Stimulated activated CD4-positive, alpha-beta T cell treated with anti-CD3 and anti-CD28 coated beads, Interleukin-4, amount 100 ng/mL, for 24 hours (primary cell): ENCODE measurements around the gene INHBC.

Experiments
- DNase-seq: peaks from one replicate; pipeline ENCODE4 v3.0.0-alpha.2; 2020

The INHBC gene

DNA sequence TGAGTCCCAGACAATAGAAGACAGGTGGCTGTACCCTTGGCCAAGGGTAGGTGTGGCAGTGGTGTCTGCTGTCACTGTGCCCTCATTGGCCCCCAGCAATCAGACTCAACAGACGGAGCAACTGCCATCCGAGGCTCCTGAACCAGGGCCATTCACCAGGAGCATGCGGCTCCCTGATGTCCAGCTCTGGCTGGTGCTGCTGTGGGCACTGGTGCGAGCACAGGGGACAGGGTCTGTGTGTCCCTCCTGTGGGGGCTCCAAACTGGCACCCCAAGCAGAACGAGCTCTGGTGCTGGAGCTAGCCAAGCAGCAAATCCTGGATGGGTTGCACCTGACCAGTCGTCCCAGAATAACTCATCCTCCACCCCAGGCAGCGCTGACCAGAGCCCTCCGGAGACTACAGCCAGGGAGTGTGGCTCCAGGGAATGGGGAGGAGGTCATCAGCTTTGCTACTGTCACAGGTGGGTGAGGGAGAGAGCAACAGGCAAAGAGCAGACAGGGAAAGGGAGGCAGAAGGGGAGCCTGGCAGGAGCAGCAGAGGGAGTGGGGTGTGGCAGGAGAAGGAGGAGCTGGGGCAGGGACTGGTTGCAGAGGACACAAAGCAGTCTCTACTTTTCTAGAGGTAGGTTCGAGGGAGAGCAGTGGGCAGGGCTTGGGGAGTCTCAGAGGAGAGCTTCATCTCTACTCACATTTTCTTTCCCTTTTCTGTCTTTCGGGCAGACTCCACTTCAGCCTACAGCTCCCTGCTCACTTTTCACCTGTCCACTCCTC lies 21.0 kb downstream of the INHBC start:
- DNase-seq, result no peak

DNA sequence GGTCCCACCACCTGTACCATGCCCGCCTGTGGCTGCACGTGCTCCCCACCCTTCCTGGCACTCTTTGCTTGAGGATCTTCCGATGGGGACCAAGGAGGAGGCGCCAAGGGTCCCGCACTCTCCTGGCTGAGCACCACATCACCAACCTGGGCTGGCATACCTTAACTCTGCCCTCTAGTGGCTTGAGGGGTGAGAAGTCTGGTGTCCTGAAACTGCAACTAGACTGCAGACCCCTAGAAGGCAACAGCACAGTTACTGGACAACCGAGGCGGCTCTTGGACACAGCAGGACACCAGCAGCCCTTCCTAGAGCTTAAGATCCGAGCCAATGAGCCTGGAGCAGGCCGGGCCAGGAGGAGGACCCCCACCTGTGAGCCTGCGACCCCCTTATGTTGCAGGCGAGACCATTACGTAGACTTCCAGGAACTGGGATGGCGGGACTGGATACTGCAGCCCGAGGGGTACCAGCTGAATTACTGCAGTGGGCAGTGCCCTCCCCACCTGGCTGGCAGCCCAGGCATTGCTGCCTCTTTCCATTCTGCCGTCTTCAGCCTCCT lies 21.6 kb downstream of the INHBC start:
- peak; percentile 55 for DNase-seq

GRCh38 chr12:57456737-57457490 lies 22.3 kb downstream of the INHBC start:
- no peak for DNase-seq

DNA sequence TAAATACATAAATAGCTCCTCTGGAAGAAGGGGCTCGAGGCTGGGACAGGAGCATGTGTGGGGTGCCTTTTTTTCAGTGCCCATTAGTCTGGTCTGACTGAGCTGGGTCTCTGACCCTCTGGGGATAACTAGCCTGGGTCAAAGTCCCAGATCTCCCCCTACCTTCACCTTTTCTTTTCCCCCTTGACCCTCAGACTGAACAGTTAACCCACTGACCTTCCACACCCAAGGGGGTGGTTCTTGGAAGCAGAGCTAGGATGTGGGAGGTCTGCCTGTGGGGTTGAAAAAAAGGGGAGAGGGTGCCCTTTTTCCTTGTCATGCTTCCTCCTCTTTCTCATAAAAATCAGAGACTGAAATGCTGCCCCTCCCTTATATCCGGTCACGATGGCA lies 24.1 kb downstream of the INHBC start:
- no peak for DNase-seq

GRCh38 chr12:57459055-57459749 lies 24.6 kb downstream of the INHBC start:
- DNase-seq, result peak; percentile 96

DNA sequence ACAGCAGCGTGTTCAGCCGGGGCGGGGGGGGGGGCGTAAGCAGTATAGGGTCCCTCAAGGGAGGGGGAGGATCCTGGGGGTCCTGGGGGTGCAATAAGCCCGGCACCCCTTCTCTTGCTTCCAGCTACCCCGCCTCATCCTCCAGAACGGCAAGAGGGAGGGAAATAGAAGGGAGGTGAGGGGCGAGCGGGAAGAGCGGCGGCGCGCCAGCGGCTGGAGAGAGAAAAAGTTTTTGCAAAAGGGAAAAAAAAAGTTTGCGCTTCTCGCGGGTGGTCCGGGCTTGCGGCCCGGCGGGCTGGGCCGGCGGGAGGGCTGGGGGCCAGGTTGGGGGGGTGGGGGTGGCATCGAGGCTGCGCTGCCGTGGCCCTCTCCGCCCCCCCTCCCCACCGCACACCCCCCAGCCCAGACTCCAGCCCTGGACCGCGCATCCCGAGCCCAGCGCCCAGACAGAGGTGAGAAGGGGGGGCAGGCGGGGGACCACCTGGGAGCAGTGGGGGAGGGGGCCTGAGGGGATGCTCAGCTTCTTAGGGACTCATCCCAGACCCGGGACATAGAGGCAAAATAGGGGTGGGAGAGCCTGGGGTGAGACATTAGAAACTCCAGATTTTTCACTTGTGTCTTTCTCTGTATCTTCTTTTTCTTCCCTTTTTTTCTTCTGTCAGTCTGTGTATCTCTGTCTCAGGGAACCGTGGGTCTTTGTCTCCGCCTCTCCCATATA lies 25.3 kb downstream of the INHBC start, which contains the start of gene GLI1:
GLI1 (plus strand) TSS at position 36 of the 718 bp plus-strand sequence. CDS start 3,907 bp downstream, outside the sequence.
- DNase-seq, result no peak

GRCh38 chr12:57460468-57460784 lies 25.8 kb downstream of the INHBC start:
- no peak for DNase-seq

- no peak for DNase-seq
Observed at GRCh38 chr12:57460841-57461275, 26.3 kb downstream of the INHBC start.

DNA sequence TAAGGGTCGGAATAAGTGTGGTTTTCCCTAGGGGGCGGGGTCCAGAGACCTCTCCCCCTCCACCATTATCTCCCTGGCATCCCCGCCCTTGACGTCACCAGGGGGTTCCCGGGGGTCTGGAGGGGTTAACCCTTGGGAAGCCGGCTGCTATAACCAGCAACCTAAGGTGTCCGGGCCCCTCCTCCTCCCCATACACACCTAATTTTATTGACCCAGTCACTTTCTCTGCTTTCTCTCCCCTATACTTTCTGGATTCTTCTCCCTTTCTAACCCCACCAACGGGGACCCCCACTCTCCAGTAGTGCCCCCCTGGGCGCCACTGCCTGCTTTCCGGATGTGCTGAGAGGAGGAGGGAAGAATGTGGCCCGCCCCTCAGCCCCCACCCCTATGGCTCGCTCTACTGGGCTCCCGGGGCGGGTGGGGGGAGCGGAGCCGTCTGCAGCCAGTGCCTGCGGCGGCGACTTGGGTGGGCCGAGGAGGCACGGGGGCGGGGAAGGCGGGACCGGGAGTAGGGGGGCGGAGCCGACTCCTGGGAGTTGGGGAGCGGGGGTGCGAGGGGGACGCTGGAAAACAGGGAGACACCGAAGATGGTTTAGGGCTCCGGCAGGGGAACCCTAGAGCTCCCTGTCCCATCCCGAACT lies 26.8 kb downstream of the INHBC start:
- DNase-seq, result no peak

DNA sequence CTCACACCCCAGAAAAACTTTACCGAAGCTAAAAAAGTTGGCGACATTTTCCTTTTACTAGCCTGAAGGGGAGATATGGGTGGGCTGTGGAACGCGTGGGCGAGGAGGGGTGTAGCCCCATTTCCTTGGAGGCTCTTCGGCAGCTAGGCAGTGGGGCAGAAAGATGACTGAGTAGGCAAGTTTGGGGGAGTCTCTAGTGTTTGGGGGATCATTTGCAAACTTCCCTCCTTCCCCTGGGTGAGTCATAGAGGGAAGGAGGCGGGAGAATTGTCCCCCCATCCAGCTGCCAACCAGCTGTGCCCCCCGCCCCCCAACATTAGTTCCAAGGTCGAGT lies 27.3 kb downstream of the INHBC start:
- no peak for DNase-seq

DNA sequence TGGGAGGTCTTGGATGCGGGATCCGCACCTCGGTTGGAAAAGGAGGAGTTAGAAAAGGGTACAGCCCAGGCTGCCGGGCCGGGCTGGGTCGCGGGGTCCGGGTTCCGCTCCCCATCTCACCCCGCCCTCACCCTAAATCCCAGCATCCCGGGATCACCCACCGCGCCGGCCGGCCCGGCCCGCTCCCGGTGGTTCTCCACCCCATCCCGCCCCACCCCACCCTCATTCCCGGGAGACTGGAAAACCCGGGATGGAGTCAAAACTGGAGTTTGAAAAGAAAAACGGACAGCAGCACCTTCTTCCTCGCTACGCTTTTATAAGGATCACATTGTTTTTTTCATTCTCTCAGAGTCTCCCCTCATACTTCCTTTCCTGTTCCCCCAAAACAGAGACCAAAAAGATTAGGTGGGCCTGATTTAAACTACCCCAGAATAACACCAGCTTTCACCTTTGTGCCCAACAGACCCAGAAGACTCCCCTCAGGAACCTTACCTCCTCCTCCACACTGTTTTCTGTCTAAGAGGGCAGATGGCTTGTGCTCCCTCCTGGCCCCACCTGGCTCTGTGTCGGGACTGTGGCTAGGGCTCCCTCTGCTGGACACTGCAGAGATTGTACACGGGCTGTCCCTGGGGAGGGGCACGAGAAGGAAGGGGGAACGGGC lies 27.8 kb downstream of the INHBC start:
- peak; percentile 92 for DNase-seq

DNA sequence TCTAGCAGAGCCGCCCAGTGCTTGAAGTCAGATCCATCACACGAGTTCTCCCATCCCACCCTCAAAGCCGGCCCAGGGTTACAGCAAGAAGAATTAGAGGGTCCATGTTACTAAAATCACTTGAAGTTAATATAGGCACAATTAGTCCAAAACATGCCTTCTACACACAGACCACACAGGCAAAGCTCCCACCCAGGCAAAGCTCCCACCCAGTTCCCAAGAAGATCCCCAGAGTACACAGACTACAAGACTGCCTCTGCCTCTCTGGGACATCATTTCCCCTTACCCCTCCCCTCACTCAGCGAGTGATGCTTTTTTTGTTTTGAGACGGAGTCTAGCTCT lies 28.3 kb downstream of the INHBC start:
- DNase-seq, result no peak

DNA sequence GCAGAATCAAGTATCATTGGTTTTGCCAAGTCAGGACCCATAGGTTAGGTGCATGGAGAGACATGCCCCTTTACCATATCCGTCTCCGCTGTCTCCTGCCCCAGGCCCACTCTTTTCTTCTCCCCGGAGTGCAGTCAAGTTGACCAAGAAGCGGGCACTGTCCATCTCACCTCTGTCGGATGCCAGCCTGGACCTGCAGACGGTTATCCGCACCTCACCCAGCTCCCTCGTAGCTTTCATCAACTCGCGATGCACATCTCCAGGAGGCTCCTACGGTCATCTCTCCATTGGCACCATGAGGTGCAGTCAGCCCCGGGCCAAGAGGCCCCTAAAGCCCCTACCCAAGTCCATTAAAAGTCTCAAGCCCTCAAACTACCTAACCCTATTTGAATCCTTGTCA lies 30.0 kb downstream of the INHBC start:
- DNase-seq, result no peak

- DNase-seq, result no peak
Observed at GRCh38 chr12:57465030-57465746, 30.6 kb downstream of the INHBC start.

DNA sequence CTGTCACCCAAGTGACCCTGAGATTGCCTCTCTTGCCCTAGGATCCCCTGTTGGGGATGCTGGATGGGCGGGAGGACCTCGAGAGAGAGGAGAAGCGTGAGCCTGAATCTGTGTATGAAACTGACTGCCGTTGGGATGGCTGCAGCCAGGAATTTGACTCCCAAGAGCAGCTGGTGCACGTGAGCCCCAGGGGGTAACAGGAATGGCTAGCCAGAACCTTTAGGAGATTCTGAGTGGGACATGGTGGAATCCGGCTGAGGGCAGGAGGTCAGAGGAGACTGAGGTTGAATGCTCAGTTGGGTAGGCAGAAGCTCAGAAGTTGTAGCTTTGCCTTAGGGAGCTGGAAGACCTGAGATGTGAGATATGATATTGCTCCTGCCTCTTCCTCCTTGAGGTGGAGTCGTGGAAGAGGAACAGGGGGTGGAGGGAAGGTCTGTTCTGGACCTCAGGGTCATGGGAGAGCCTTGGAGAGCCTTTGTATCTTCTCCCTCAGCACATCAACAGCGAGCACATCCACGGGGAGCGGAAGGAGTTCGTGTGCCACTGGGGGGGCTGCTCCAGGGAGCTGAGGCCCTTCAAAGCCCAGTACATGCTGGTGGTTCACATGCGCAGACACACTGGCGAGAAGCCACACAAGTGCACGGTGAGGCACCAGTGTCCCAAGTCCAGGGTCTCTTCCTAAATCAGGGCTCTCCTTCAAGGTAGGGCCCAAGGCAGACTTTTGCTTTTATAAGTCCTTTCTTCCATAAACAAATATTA lies 31.3 kb downstream of the INHBC start:
- DNase-seq, result no peak

- no peak for DNase-seq
Observed at GRCh38 chr12:57467212-57467874, 32.8 kb downstream of the INHBC start.

GRCh38 chr12:57467915-57468314 lies 33.3 kb downstream of the INHBC start:
- no peak for DNase-seq

DNA sequence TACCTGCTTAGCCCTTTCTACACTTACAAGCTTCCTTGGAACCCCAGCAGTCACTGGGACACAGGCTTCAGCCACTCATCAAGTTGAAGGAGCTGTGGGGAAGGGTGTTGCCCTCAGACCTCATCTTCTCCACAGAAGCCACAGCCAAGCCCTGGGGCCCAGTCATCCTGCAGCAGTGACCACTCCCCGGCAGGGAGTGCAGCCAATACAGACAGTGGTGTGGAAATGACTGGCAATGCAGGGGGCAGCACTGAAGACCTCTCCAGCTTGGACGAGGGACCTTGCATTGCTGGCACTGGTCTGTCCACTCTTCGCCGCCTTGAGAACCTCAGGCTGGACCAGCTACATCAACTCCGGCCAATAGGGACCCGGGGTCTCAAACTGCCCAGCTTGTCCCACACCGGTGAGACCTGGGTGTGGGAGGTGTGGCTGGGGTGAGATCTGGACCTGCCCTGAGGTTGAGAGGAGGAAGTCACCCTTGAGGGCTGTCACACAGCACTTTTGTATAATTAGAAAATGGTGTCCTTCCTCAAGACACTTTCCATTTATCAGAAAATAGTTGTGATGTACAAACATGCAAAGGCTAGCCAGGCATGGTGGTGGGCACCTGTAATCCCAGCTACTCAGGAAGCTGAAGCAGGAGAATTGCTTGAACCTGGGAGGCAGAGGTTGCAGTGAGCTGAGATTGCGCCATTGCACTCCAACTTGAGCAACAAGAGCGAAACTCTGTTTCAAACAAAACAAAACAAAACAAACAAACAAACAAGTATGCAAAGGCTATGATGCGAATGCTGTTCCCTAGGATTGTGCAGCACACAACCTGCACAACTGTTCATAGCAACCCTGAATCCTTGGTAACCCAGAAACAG lies 34.9 kb downstream of the INHBC start:
- DNase-seq, result no peak
